HG03045 (cell line): ENCODE measurements around the gene SERTAD1.
A peak's percentile ranks its signal among the peaks of the same experiment; 100 is the strongest.
"Not testable (repeated sequence)": the region's sequence is repeated elsewhere in the genome, so short reads cannot be mapped to it uniquely, and the experiment has no call there.

ENCODE experiments used
- ATAC-seq: cut with Tn5 transposase; IDR thresholded peaks from one replicate; pipeline ENCODE4 v1.9.1; 2021; ENCODE audit warnings: mild to moderate bottlenecking, moderate library complexity; ENCODE audit not compliant: unreplicated experiment

The SERTAD1 gene

DNA sequence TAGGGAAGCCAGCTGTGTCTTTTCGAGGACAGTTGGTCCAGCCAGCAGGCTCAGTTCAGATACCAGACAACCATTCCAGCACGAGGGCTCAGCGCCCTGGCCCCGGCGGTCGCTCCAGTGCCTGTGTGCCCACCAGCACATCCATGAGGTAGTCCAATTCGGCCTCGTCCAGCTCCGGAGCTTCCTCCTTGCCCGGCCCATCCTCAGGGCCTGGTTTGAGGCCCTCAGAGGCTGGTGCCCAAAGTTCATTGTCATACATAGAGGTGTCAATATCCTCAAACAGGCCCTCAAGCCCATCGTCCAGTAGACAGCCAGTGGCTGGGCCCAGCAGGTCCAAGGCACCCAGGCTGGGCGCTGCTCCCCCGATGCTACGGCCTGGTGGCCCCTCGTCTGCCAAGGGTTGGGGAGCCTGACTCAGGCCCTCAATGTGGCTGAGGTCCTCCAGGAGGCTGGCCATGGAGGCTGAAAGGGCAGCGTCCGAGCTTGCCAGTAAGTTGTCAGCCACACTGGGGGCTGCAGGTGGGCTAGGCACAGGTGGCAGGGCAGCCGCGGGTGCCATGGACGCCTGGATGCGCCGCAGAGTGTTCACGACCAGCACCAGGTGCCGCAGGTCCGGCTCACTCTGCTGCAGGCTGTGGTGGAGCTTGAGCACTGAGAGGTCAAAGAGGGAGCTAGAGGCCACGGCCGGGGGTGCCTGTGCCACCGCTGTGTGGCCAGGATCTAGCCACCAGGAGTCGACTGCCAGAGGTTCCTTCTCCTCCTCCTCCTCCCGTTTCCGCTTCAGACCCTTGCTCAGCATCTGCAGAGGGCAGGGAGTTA, 2.8 kb downstream of the SERTAD1 start:
- no peak for ATAC-seq

GRCh38 chr19:40421993-40422747, 3.6 kb downstream of the SERTAD1 start:
- ATAC-seq: no peak

- peak; percentile 37 for ATAC-seq
Measured at GRCh38 chr19:40420766-40421765, 4.7 kb downstream of the SERTAD1 start.

DNA sequence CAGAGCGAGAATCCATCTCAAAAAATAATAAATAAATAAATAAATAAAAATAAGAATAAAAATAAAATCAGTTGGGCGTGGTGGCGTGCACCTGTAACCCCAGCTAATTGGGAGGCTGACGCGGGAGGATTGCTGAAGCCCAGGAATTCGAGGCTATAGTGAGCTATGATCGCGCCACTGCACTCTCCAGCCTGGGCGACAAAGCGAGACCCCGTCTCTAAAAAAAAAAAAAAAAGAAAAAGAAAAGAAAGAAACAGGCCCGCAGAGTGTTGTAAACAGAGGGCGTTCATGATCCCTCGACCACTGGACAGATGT, 5.4 kb downstream of the SERTAD1 start:
- ATAC-seq: no peak

GRCh38 chr19:40419780-40420179, 6.0 kb downstream of the SERTAD1 start:
- ATAC-seq: no peak

DNA sequence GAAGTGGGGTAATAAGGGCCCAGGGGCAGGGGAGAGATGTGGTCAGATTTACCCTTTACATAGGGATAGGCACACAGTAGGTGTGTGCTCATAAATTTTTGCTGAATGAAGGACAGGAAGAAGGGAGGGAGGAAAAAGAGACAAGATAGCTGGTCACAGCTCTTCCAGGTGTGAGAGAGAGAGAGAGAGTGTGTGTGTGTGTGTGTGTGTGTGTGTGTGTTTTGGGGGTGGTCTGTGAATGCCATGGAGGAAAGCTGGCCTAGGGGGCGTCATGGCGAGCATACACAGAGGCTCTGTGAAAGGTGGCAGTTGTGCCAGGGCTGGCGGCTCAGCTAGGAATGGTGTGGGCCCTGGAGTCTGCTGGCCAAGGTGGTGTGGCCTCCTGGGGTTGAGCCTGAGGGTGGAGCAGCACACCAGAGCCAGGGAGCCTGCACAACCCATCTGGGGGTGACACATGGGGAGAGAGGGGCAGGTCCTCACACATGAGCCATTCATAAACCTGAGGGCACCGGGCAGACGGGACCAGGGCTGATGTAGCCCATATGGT, 6.7 kb downstream of the SERTAD1 start:
- ATAC-seq: no peak

GRCh38 chr19:40418040-40418439, 7.8 kb downstream of the SERTAD1 start:
- ATAC-seq: no peak

DNA sequence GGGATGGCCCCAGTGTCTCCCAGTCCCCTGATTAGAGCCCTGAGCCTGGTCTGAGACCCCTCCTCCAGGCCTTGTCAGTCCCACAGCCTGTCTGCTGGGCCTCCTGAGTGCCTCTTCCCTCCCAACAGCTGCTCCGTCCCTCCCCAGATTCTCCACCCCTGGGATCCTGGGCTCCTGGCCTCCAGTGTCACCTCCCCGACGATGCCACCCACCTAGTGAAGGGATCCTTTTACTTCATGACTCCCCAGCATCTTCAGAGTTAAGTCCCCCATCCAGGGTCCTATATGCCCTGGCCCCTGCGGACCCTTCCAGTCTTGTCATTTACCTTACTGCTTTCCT, 8.2 kb downstream of the SERTAD1 start:
- no peak for ATAC-seq

GRCh38 chr19:40416918-40417642, 8.7 kb downstream of the SERTAD1 start:
- ATAC-seq: no peak

GRCh38 chr19:40415768-40416167, 10.0 kb downstream of the SERTAD1 start:
- no peak for ATAC-seq

- ATAC-seq: no peak
Measured at GRCh38 chr19:40414542-40415535, 11.0 kb downstream of the SERTAD1 start.

DNA sequence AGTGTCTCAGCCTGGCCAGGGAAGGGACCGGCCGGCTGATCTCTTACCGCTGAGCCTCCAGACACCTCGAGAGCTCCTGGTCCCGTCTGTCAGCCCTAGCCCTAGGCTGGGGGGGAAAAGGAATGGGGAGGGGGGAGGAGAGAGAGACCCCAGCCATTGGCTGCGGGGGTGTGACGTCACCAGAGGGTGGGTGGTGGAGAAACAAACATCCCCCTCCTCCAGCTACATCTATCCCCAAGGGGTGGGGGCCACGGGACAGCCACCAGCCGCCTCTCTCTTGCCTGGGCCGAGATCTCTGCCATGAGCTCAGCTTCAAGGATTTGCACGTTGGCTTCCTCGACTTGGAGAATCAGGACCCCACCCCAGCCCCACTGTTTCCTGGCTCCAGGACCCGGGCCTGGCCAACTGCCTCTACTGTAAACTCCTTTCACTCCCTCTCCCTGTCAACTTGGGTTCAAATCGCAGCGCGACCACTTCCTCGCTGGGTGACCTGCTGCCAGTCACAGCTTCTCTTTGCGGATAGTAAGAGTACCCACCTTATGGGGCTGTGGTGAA, 12.4 kb downstream of the SERTAD1 start, which contains the start of gene PRX:
TSS of gene PRX (minus strand) at position 88 of the 555 bp plus-strand sequence. CDS start 5,446 bp downstream, outside the sequence.
- no peak for ATAC-seq

DNA sequence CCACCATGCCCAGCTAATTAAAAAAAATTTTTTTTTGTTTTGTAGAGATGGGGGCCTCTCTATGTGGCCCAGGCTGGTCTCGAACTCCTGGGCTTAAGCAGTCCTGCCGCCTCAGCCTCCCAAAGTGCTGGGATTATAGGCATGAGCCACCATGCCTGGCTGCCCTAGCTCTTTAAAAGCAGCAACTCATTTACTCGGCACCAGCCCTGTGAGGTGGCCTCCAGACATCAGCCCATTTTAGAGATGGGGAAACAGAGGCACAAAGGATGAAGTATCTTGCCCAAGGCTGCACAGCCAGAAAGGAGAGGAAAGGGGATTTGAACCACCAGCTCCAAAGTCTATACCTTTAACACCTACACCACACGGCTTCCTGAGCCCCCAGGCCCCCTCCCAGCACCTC, 12.9 kb downstream of the SERTAD1 start:
- no peak for ATAC-seq

DNA sequence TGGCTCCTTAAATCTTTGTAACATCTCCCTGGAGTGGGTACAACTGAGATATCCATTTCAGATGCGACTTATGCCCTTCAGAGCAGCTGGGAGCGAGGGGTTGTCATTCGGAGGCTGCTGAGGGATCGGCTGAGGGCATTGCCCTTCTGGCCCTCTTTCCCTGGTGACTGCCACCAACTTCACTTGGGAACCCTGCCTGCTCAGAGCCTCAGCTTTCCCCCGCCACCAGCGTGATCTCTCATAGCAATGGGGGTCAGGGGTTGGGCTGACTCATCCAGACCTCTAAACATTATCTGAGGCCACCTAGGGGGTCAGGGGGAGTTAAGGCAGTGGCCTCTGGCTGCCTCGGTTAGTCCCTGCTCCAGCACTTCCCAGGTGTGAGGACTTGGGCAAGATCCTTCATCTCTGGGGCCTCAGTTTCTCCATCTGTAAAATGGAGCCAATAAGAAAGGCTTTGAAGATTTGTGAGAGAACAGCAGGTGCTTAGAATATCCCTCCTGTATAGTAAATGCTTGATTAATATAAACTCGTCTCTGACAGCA, 13.8 kb downstream of the SERTAD1 start:
- no peak for ATAC-seq

- ATAC-seq: no peak
Measured at GRCh38 chr19:40411125-40411842, 14.5 kb downstream of the SERTAD1 start.

DNA sequence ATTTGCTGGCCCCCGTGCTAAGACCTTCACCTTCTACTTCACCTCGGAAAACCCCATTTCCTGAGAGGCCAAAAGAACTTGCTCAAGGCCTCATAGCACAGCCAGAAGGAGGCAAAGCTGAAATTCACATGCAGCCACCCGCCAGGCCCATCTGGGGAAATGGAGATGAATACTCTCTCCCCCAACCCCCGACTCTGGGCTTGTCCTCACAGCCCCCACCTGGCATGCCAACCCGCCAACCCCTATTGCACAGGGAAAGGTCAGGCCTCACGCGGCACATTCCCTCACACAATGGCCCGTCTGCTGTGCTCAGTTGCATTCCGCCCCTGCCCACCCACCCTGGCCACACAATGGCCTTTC, 15.8 kb downstream of the SERTAD1 start:
- ATAC-seq: no peak

GRCh38 chr19:40408598-40408925, 17.2 kb downstream of the SERTAD1 start:
- ATAC-seq: not testable (repeated sequence)
